GM21367 (cell line): ENCODE measurements around the gene GPC3.
"Not testable (repeated sequence)": the region's sequence is repeated elsewhere in the genome, so short reads cannot be mapped to it uniquely, and the experiment has no call there.

ENCODE experiments used
- ATAC-seq: cut with Tn5 transposase; IDR thresholded peaks from one replicate; pipeline ENCODE4 v1.9.1; 2021; ENCODE audit not compliant: unreplicated experiment

Gene GPC3

GRCh38 chrX:133897593-133898163 is 87.7 kb downstream of the GPC3 start:
- ATAC-seq: no peak

- ATAC-seq: no peak
These were observed 93.1 kb downstream of the GPC3 start for GRCh38 chrX:133892337-133892736.

- ATAC-seq: no peak
These were observed 96.4 kb downstream of the GPC3 start for GRCh38 chrX:133888984-133889383.

GRCh38 chrX:133888084-133888483 is 97.3 kb downstream of the GPC3 start:
- ATAC-seq: not testable (repeated sequence)

GRCh38 chrX:133884430-133885394 is 100.7 kb downstream of the GPC3 start:
- no peak for ATAC-seq

GRCh38 chrX:133881893-133882292 is 103.5 kb downstream of the GPC3 start:
- no peak for ATAC-seq

GRCh38 chrX:133881007-133881406 is 104.4 kb downstream of the GPC3 start:
- no peak for ATAC-seq

GRCh38 chrX:133880032-133880443 is 105.4 kb downstream of the GPC3 start:
- ATAC-seq: no peak

- no peak for ATAC-seq
These were observed 106.7 kb downstream of the GPC3 start for GRCh38 chrX:133878710-133879109.

GRCh38 chrX:133876646-133877045 is 108.7 kb downstream of the GPC3 start:
- no peak for ATAC-seq

GRCh38 chrX:133869270-133869669 is 116.1 kb downstream of the GPC3 start:
- no peak for ATAC-seq

GRCh38 chrX:133868682-133869081 is 116.7 kb downstream of the GPC3 start:
- no peak for ATAC-seq

- ATAC-seq: no peak
These were observed 117.1 kb downstream of the GPC3 start for GRCh38 chrX:133868250-133868649.

- ATAC-seq: no peak
These were observed 119.5 kb downstream of the GPC3 start for GRCh38 chrX:133865761-133866471.

- ATAC-seq: no peak
These were observed 121.2 kb downstream of the GPC3 start for GRCh38 chrX:133864236-133864635.

GRCh38 chrX:133859860-133860259 is 125.5 kb downstream of the GPC3 start:
- no peak for ATAC-seq

- no peak for ATAC-seq
These were observed 126.1 kb downstream of the GPC3 start for GRCh38 chrX:133859336-133859735.

- no peak for ATAC-seq
These were observed 127.6 kb downstream of the GPC3 start for GRCh38 chrX:133857640-133858269.

- no peak for ATAC-seq
These were observed 128.6 kb downstream of the GPC3 start for GRCh38 chrX:133856819-133857218.

- ATAC-seq: no peak
These were observed 131.1 kb downstream of the GPC3 start for GRCh38 chrX:133854290-133854689.

- ATAC-seq: no peak
These were observed 132.5 kb downstream of the GPC3 start for GRCh38 chrX:133852837-133853356.
